Neural cell (in vitro differentiated cells): Measurements from ENCODE around the gene LLPH. TPM values are rescaled to one million over a fixed set of nuclear protein-coding genes. Genes with fewer than 3 reads are reported as not detected.

Source experiments
- H2AFZ ChIP-seq: fragments of 200-600, 300-800 bp; sonication (generic), shearing (Covaris generic); 2 replicates; pipeline ENCODE4 v1.6.0; 2014; ENCODE audit warnings: low read depth, mild to moderate bottlenecking, antibody characterized with exemption, low read length, moderate library complexity
- H3F3A ChIP-seq: fragments of 200-600 bp; shearing (Covaris generic); 2 replicates; pipeline ENCODE4 v1.6.1; 2016; ENCODE audit warnings: mild to moderate bottlenecking, moderate library complexity, mixed read lengths, antibody characterized with exemption, low read length; ENCODE audit not compliant: insufficient read depth, poor library complexity, severe bottlenecking
- H3K27ac ChIP-seq: fragments of 200-600, 300-800 bp; sonication (generic), shearing (Covaris generic); 2 replicates; pipeline ENCODE4 v1.5.1; 2014; ENCODE audit warnings: mild to moderate bottlenecking, low read length, moderate library complexity
- H3K27me3 ChIP-seq: fragments of 300-800, 200-600 bp; sonication (generic), shearing (Covaris generic); 2 replicates; pipeline ENCODE4 v1.6.0; 2014; ENCODE audit warnings: mild to moderate bottlenecking, low read depth, low read length, moderate library complexity; ENCODE audit not compliant: insufficient read depth
- H3K36me3 ChIP-seq: fragments of 300-800, 200-600 bp; sonication (generic), shearing (Covaris generic); 2 replicates; pipeline ENCODE4 v1.5.1; 2014; ENCODE audit warnings: mild to moderate bottlenecking, antibody characterized with exemption, low read length, moderate library complexity; ENCODE audit not compliant: insufficient read depth
- H3K4me2 ChIP-seq: fragments of 300-800, 200-600 bp; sonication (generic), shearing (Covaris generic); 2 replicates; pipeline ENCODE4 v1.6.0; 2014; ENCODE audit warnings: mild to moderate bottlenecking, low read length
- H3K4me3 ChIP-seq: fragments of 300-800, 200-600 bp; sonication (generic), shearing (Covaris generic); 2 replicates; pipeline ENCODE4 v1.5.1; 2014; ENCODE audit warnings: mild to moderate bottlenecking, low read length, moderate library complexity
- H3K79me2 ChIP-seq: fragments of 200-600 bp; shearing (Covaris generic); replicated peaks from 2 replicates; pipeline ENCODE4 v1.6.0; 2014; ENCODE audit warnings: mild to moderate bottlenecking, low read length, moderate library complexity; ENCODE audit not compliant: insufficient read depth
- H3K9ac ChIP-seq: fragments of 300-800, 200-600 bp; sonication (generic), shearing (Covaris generic); 2 replicates; pipeline ENCODE4 v1.6.1; 2016; ENCODE audit warnings: mild to moderate bottlenecking, low read length, mixed read lengths
- H3K9me2 ChIP-seq: fragments of 200-600 bp; shearing (Covaris generic); 2 replicates; pipeline ENCODE4 v1.6.1; 2016; ENCODE audit warnings: mild to moderate bottlenecking, low read length, mixed read lengths; ENCODE audit not compliant: insufficient read depth
- H3K9me3 ChIP-seq: fragments of 200-600, 300-800 bp; sonication (generic), shearing (Covaris generic); 2 replicates; pipeline ENCODE4 v1.6.1; 2016; ENCODE audit warnings: mild to moderate bottlenecking, mixed run types, low read length, moderate library complexity, mixed read lengths
- H4K20me1 ChIP-seq: fragments of 200-600 bp; shearing (Covaris generic); 2 replicates; pipeline ENCODE4 v1.6.1; 2016; ENCODE audit warnings: mild to moderate bottlenecking, mixed run types; ENCODE audit not compliant: insufficient read depth
- CTCF ChIP-seq: fragments of 450-650 bp; IDR thresholded peaks from 2 replicates; pipeline ENCODE4 v1.5.1; 2014; ENCODE audit warnings: antibody characterized with exemption, mild to moderate bottlenecking, moderate library complexity; ENCODE audit not compliant: poor library complexity, severe bottlenecking
- EP300 ChIP-seq: fragments of 450-650 bp; conservative IDR thresholded peaks from 2 replicates; pipeline ENCODE4 v1.6.1; 2014; ENCODE audit warnings: antibody characterized with exemption, mild to moderate bottlenecking, moderate library complexity; ENCODE audit not compliant: poor library complexity, severe bottlenecking
- EZH2 ChIP-seq: fragments of 200-600, 300-800 bp; shearing (Covaris generic), sonication (generic); IDR thresholded peaks from 2 replicates; pipeline ENCODE4 v1.6.1; 2014; ENCODE audit warnings: antibody characterized with exemption, low read length, borderline replicate concordance, mild to moderate bottlenecking; ENCODE audit not compliant: insufficient read depth, poor library complexity, severe bottlenecking
- MXI1 ChIP-seq: fragments of 450-650 bp; conservative IDR thresholded peaks from 2 replicates; pipeline ENCODE4 v1.6.1; 2014; ENCODE audit warnings: antibody characterized with exemption, mild to moderate bottlenecking; ENCODE audit not compliant: poor library complexity, severe bottlenecking
- POLR2AphosphoS5 ChIP-seq: IDR thresholded peaks from 2 replicates; pipeline ENCODE4 v1.6.1; 2012
- RAD21 ChIP-seq: fragments of 450-650 bp; conservative IDR thresholded peaks from 2 replicates; pipeline ENCODE4 v1.6.1; 2014; ENCODE audit warnings: antibody characterized with exemption, mild to moderate bottlenecking, moderate library complexity
- REST ChIP-seq: IDR thresholded peaks from 2 replicates; pipeline ENCODE4 v1.6.1; 2012; ENCODE audit warnings: borderline replicate concordance
- SMC3 ChIP-seq: fragments of 450-650 bp; conservative IDR thresholded peaks from 2 replicates; pipeline ENCODE4 v1.6.1; 2014; ENCODE audit warnings: antibody characterized with exemption, mild to moderate bottlenecking, moderate library complexity; ENCODE audit not compliant: poor library complexity
- TAF1 ChIP-seq: IDR thresholded peaks from 2 replicates; pipeline ENCODE4 v1.6.1; 2012; ENCODE audit warnings: low read depth
- polyA plus RNA-seq: library from polyadenylated mRNA; depleted of rRNA; stranded (reverse); fragments of >200 nt; gene quantifications from 2 replicates; pipeline ENCODE4 v1.2.3, GENCODE V29; 2014

Gene LLPH
- polyA plus RNA-seq, 1 donor from 2014 or later: 4.6 TPM

GRCh38 chr12:66092559-66093269, 37.8 kb downstream of the LLPH start:
- no peak for TF ChIP-seq CTCF
- TF ChIP-seq EP300: peak; percentile 55
- TF ChIP-seq MXI1: no peak
- no peak for TF ChIP-seq EZH2
- TF ChIP-seq RAD21: no peak
- TF ChIP-seq REST: peak; percentile 67
- no peak for TF ChIP-seq TAF1
- TF ChIP-seq POLR2AphosphoS5: peak; percentile 62
- no peak for TF ChIP-seq SMC3
- no peak overlapping the region for H3K9ac ChIP-seq
- no peaks in the 10 kb centered on the region for H3K9me3 ChIP-seq
- H3K36me3 ChIP-seq: no peaks in the 10 kb centered on the region
- H3K27me3 ChIP-seq: no peaks in the 10 kb centered on the region
- H3K79me2 ChIP-seq: no peaks in the 10 kb centered on the region
- H3K4me2 ChIP-seq: no peak overlapping the region
- H4K20me1 ChIP-seq: no peaks in the 10 kb centered on the region
- no peaks in the 10 kb centered on the region for H3F3A ChIP-seq
- H2AFZ ChIP-seq: no peak overlapping the region
- no peak overlapping the region for H3K4me3 ChIP-seq
- no peaks in the 10 kb centered on the region for H3K9me2 ChIP-seq
- no peak overlapping the region for H3K27ac ChIP-seq

- TF ChIP-seq CTCF (no peak), EZH2 (no peak), REST (no peak), EP300 (no peak), SMC3 (no peak), TAF1 (no peak)
- H3K9me3 ChIP-seq: no peaks in the 10 kb centered on the region
- no peaks in the 10 kb centered on the region for H3K36me3 ChIP-seq
- H3K9me2 ChIP-seq: no peaks in the 10 kb centered on the region
- no peak overlapping the region for H3K4me3 ChIP-seq
- H3K4me2 ChIP-seq: no peak overlapping the region
- H4K20me1 ChIP-seq: no peaks in the 10 kb centered on the region
- H3K27ac ChIP-seq: no peak overlapping the region
- H3K79me2 ChIP-seq: no peaks in the 10 kb centered on the region
- H2AFZ ChIP-seq: no peak overlapping the region
- no peak overlapping the region for H3K9ac ChIP-seq
- H3K27me3 ChIP-seq: no peaks in the 10 kb centered on the region
- H3F3A ChIP-seq: no peaks in the 10 kb centered on the region
Measured at GRCh38 chr12:66090157-66090556, 40.4 kb downstream of the LLPH start.
